ENCODE data around the gene EMC9. TPM values are rescaled to one million over a fixed set of nuclear protein-coding genes. Genes with fewer than 3 reads are reported as not detected.

EMC9 gene
- total RNA-seq, 4 donors from 2014 or later, result 8.8 to 14.4 (median 12.2) TPM

DNA sequence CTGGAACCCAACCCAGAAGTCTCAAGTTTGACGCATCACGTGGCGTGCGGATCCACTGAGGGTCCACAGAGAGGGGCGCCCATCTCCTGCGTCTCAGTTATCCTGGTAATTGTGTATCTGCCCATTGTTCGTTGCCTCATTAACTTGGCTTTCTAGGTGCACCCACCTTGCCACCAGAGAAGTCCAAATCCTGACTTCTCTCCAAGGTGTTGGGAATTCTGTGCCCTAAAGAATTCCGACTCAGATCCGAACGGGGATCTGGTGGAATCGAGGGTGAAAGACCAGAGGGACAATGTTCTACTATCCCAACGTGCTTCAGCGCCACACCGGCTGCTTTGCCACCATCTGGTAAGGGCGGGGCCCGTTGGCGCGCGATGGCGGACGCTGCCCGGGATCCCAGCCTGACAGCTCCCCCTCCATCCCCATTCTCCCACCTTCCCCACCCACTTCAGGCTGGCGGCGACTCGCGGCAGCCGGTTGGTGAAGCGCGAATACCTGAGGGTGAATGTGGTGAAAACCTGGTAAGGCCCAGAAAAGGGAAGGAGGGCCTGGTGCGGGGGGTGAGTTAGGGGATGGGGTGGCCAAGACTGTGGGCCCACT, 31.0 kb upstream of the EMC9 start:
- H3K4me1 ChIP-seq, result peaks cover 7 to 22% (median 20%) of the 10 kb centered on the region in 4 donors
- intact Hi-C loops (cut with DNase I), result no loop called here
- peak overlapping the region; percentile 40 to 75 (median 59) for H3K27ac ChIP-seq (replicated peaks in 1 of 4)
- no peaks in the 10 kb centered on the region for H3K27me3 ChIP-seq
- 41% methylated on average over 21 of the region's 30 CpGs for WGBS
- DNase-seq (ENCODE audit: extremely low spot score), result no peak
- H3K4me3 ChIP-seq, result peak overlapping the region; percentile 49 to 58 (median 52)
- TF ChIP-seq EP300 (IDR thresholded peaks at IDR 0.05), result no peak
- TF ChIP-seq POLR2AphosphoS5 (IDR thresholded peaks at IDR 0.05), result no peak
- no peak for TF ChIP-seq POLR2A (IDR thresholded peaks at IDR 0.05; ENCODE audit: low read depth)
- TF ChIP-seq, protein P1, sequence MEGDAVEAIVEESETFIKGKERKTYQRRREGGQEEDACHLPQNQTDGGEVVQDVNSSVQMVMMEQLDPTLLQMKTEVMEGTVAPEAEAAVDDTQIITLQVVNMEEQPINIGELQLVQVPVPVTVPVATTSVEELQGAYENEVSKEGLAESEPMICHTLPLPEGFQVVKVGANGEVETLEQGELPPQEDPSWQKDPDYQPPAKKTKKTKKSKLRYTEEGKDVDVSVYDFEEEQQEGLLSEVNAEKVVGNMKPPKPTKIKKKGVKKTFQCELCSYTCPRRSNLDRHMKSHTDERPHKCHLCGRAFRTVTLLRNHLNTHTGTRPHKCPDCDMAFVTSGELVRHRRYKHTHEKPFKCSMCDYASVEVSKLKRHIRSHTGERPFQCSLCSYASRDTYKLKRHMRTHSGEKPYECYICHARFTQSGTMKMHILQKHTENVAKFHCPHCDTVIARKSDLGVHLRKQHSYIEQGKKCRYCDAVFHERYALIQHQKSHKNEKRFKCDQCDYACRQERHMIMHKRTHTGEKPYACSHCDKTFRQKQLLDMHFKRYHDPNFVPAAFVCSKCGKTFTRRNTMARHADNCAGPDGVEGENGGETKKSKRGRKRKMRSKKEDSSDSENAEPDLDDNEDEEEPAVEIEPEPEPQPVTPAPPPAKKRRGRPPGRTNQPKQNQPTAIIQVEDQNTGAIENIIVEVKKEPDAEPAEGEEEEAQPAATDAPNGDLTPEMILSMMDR (IDR thresholded peaks at IDR 0.05), result no peak
- no peaks in the 10 kb centered on the region for H3K9me3 ChIP-seq
- H3K36me3 ChIP-seq, result peaks cover 7 to 45% (median 36%) of the 10 kb centered on the region in 4 donors

DNA sequence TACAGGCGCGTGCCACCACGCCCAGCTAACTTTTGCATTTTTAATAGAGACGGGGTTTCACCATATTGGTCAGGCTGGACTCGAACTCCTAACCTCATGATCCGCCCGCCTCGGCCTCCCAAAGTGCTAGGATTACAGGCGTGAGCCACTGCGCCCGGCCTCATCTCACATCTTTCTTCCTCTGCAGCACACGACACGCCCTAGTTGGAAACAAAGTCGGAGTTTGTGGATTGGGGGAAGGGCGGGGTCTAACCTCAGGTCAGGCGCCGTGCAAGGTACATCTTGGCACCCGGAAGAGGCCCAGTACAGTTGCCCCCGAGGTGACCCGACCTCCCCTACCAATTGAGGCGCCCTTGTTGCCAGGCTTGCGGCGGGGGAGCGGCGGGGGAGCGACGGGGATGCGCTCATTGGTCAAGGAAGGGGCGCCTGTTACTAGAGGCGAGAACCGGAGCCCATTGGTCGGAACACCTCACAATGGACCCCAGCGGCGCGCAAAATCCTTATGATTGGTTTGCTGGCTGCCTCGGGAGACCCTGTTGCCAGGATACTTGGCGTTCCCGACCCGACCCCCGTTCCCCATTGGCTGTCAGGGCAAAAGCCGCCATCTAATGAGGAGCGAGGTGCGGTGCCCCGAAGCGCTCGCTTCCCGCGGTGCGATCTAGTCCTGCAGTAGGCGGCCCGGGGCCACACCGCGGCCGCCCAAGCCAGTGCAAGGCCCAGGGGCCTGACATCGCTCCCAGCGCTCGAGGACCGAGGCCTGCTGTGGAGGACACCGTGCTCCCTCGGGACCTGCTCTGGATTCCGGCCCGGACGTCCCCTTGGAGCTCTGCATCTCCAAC, 30.2 kb upstream of the EMC9 start, which contains the start of gene REC8:
REC8 (plus strand) TSS at position 659 of the 839 bp plus-strand sequence. CDS start 473 bp downstream, outside the sequence.
- intact Hi-C loops (cut with DNase I), result no loop called here
- peaks cover 7 to 22% (median 20%) of the 10 kb centered on the region in 4 donors for H3K4me1 ChIP-seq
- peak within 1 kb of the TSS; percentile 49 to 58 (median 52) for H3K4me3 ChIP-seq
- H3K36me3 ChIP-seq, result peaks cover 15 to 45% (median 36%) of the 10 kb centered on the region in 4 donors
- TF ChIP-seq POLR2AphosphoS5 (IDR thresholded peaks at IDR 0.05) (peak; percentile 14 to 32), POLR2A (IDR thresholded peaks at IDR 0.05; ENCODE audit: low read depth) (no peak)
- TF ChIP-seq, protein P1 (IDR thresholded peaks at IDR 0.05), result no peak
- no peaks in the 10 kb centered on the region for H3K27me3 ChIP-seq
- 39% methylated on average over 11 of the region's 63 CpGs for WGBS
- peak within 1 kb of the TSS; percentile 40 to 75 (median 59) for H3K27ac ChIP-seq (replicated peaks in 1 of 4)
- H3K9me3 ChIP-seq, result no peaks in the 10 kb centered on the region
- DNase-seq (ENCODE audit: extremely low spot score), result peak; percentile 95

DNA sequence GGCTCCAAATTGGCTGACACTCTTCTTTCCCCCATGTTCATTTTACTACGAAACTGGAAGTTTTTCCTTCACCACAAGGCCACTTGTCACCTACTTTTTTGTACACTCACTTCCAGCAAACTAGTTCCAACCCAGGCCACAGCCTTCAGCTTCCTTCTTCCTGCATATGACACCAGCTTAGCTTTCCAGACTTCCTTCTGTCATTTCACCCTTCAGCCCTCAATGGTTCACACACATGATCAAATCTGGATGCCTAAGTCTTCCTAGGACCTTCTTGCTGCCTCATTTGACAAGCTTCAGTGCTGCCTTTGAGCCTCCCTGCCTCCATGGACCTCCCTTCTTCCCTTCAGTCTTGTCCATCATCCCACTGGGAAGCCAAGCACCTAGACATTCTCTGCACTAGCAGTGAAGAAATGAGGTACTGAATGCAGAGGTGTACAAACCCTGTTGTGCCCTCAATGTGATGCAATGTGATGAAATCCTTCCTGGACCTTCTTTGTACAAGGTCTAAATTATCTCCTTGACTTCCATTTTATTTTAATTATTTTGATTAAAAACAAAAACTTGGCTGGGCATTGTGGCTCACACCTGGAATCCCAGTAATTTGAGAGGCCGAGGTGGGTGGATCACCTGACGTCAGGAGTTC, 26.2 kb upstream of the EMC9 start:
- no peaks in the 10 kb centered on the region for H3K27me3 ChIP-seq
- no peak overlapping the region for H3K27ac ChIP-seq (replicated peaks in 1 of 4)
- intact Hi-C loops (cut with DNase I), result no loop called here
- no peak overlapping the region for H3K4me3 ChIP-seq
- H3K9me3 ChIP-seq, result no peaks in the 10 kb centered on the region
- TF ChIP-seq POLR2A (IDR thresholded peaks at IDR 0.05; ENCODE audit: low read depth), result no peak
- TF ChIP-seq, protein P1 (IDR thresholded peaks at IDR 0.05), result no peak
- no peak for TF ChIP-seq POLR2AphosphoS5 (IDR thresholded peaks at IDR 0.05)
- no peak for TF ChIP-seq EP300 (IDR thresholded peaks at IDR 0.05)
- WGBS, result 84% methylated on average over 3 of the region's 3 CpGs
- H3K4me1 ChIP-seq, result peaks cover 19 to 47% (median 35%) of the 10 kb centered on the region in 4 donors
- H3K36me3 ChIP-seq, result peaks cover 53 to 72% (median 61%) of the 10 kb centered on the region in 4 donors
- DNase-seq (ENCODE audit: extremely low spot score), result no peak

DNA sequence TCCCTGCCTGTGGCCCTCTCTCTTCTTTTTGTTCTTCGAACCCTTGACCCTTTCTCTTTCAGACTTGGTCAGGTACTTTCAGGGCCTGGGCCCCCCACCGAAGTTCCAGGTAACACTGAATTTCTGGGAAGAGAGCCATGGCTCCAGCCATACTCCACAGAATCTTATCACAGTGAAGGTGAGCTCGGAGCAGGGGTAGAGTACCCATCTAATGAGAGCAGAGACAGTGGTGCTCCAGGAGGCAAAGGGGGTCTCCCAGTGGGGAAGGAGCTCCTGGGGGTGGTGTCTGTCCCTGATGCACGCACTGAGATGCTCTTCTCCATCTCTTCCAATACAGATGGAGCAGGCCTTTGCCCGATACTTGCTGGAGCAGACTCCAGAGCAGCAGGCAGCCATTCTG, 24.4 kb upstream of the EMC9 start:
- intact Hi-C loops (cut with DNase I), result no loop called here
- no peak for DNase-seq (ENCODE audit: extremely low spot score)
- no peak overlapping the region for H3K4me3 ChIP-seq
- H3K36me3 ChIP-seq, result peaks cover 53 to 73% (median 63%) of the 10 kb centered on the region in 4 donors
- WGBS, result 95% methylated on average over 5 of the region's 5 CpGs
- H3K9me3 ChIP-seq, result no peaks in the 10 kb centered on the region
- no peak overlapping the region for H3K27ac ChIP-seq (replicated peaks in 1 of 4)
- no peaks in the 10 kb centered on the region for H3K27me3 ChIP-seq
- H3K4me1 ChIP-seq, result peaks cover 20 to 43% (median 33%) of the 10 kb centered on the region in 4 donors
- no peak for TF ChIP-seq EP300 (IDR thresholded peaks at IDR 0.05)
- TF ChIP-seq POLR2A (IDR thresholded peaks at IDR 0.05; ENCODE audit: low read depth), result no peak
- TF ChIP-seq, protein P1 (IDR thresholded peaks at IDR 0.05), result no peak
- TF ChIP-seq POLR2AphosphoS5 (IDR thresholded peaks at IDR 0.05), result no peak
